ENCODE data around the gene PSMC2.

Gene PSMC2

GRCh38 chr7:103344453-103345149 is 2.8 kb upstream of the PSMC2 start, which contains the start of gene DNAJC2:
TSS of gene DNAJC2 (minus strand) at chr7:103344767. CDS start at chr7:103344622, 145 bp downstream.
- Mint-ChIP-seq H3K9me3 (no peaks in the 10 kb centered on the region), H3K36me3 (ENCODE audit: low read depth) (peaks cover 27% of the 10 kb centered on the region), H3K27me3 (ENCODE audit: low read depth) (no peaks in the 10 kb centered on the region), H3K4me1 (ENCODE audit: low read depth) (peaks cover 47% of the 10 kb centered on the region), H3K27ac (peak within 1 kb of the TSS; percentile 93), H3K4me3 (peak within 1 kb of the TSS; percentile 97)

- Mint-ChIP-seq H3K4me1 (ENCODE audit: low read depth) (peaks cover 44% of the 10 kb centered on the region), H3K4me3 (peak overlapping the region; percentile 46), H3K36me3 (ENCODE audit: low read depth) (peaks cover 23% of the 10 kb centered on the region), H3K9me3 (no peaks in the 10 kb centered on the region), H3K27me3 (ENCODE audit: low read depth) (no peaks in the 10 kb centered on the region), H3K27ac (peak overlapping the region; percentile 1)
These were observed 1.0 kb upstream of the PSMC2 start for GRCh38 chr7:103346396-103346795.

GRCh38 chr7:103348452-103348851 is 1.0 kb downstream of the PSMC2 start:
- no peaks in the 10 kb centered on the region for H3K27me3 Mint-ChIP-seq (ENCODE audit: low read depth)
- peaks cover 43% of the 10 kb centered on the region for H3K4me1 Mint-ChIP-seq (ENCODE audit: low read depth)
- H3K4me3 Mint-ChIP-seq = peak overlapping the region; percentile 98
- peak overlapping the region; percentile 77 for H3K27ac Mint-ChIP-seq
- H3K9me3 Mint-ChIP-seq = no peaks in the 10 kb centered on the region
- peaks cover 29% of the 10 kb centered on the region for H3K36me3 Mint-ChIP-seq (ENCODE audit: low read depth)

GRCh38 chr7:103348959-103349358 is 1.5 kb downstream of the PSMC2 start:
- Mint-ChIP-seq H3K27me3 (ENCODE audit: low read depth) (no peaks in the 10 kb centered on the region), H3K27ac (peak overlapping the region; percentile 53), H3K9me3 (no peaks in the 10 kb centered on the region), H3K4me3 (peak overlapping the region; percentile 98), H3K4me1 (ENCODE audit: low read depth) (peaks cover 43% of the 10 kb centered on the region), H3K36me3 (ENCODE audit: low read depth) (peaks cover 29% of the 10 kb centered on the region)

DNA sequence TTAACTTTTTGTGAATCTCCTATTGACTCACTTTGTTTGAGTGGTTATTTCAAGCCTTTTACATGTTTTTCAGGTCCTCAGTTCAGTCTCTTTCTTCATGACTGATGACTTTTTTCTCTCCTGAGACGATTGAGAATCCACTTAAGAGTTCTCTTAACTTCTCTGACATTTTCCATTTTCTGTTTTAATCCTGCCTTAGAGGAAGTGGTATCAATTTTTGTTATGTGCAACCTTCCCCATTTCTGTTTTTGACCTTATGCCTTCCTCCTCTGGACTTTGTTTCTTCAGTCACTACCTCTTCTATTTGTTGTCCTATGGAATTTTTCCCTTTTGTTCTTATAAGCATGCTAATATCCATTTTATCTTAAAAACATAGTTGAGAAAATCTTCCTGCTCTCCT is 2.4 kb downstream of the PSMC2 start:
- Mint-ChIP-seq H3K27me3 (ENCODE audit: low read depth) (no peaks in the 10 kb centered on the region), H3K27ac (peak overlapping the region; percentile 61), H3K4me1 (ENCODE audit: low read depth) (peaks cover 40% of the 10 kb centered on the region), H3K36me3 (ENCODE audit: low read depth) (peaks cover 32% of the 10 kb centered on the region), H3K9me3 (no peaks in the 10 kb centered on the region), H3K4me3 (peak overlapping the region; percentile 85)

- Mint-ChIP-seq H3K27me3 (ENCODE audit: low read depth) (no peaks in the 10 kb centered on the region), H3K27ac (no peak overlapping the region), H3K4me3 (no peak overlapping the region), H3K9me3 (no peaks in the 10 kb centered on the region), H3K36me3 (ENCODE audit: low read depth) (peaks cover 37% of the 10 kb centered on the region), H3K4me1 (ENCODE audit: low read depth) (no peaks in the 10 kb centered on the region)
These were observed 22.0 kb downstream of the PSMC2 start for GRCh38 chr7:103369432-103369831.

DNA sequence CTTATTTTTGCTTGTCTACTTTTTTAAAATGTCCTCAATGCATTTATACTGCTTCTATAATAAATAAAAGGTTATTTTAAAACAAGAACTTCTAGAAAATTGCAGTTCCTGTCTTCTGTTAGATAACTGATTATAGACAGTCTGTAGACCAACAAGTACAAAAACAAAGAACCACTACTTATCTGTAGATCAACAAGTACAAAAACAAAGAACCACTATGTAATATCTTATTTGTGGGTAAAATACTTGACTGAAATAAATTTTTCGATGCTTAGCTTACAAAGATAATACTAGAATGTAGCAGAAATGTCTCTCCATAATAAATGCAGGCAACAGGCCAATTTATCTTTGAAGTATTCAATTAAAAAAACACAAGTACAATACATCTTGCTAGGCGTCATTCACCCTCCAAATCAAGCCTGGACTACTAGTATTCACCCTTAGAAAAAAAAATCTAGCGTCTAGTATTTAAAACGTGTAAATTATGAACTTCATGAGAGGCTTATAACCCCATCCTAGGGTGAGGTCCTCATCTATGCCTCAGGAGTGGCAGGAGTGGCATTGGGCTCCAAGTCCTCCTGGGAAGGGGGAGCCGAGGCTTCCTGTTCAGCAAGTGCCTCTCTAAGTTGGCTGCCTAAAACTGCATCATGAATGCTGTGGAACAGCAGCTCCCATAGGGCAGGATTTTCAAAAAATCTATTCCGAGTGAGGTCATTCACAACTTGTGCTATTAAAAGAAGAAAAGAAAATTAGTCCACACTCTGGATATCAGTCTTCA is 26.6 kb downstream of the PSMC2 start:
- no peaks in the 10 kb centered on the region for H3K4me1 Mint-ChIP-seq (ENCODE audit: low read depth)
- H3K27me3 Mint-ChIP-seq (ENCODE audit: low read depth) = peaks cover 9% of the 10 kb centered on the region
- H3K36me3 Mint-ChIP-seq (ENCODE audit: low read depth) = peaks cover 14% of the 10 kb centered on the region
- no peak overlapping the region for H3K4me3 Mint-ChIP-seq
- H3K27ac Mint-ChIP-seq = no peak overlapping the region
- H3K9me3 Mint-ChIP-seq = no peaks in the 10 kb centered on the region

DNA sequence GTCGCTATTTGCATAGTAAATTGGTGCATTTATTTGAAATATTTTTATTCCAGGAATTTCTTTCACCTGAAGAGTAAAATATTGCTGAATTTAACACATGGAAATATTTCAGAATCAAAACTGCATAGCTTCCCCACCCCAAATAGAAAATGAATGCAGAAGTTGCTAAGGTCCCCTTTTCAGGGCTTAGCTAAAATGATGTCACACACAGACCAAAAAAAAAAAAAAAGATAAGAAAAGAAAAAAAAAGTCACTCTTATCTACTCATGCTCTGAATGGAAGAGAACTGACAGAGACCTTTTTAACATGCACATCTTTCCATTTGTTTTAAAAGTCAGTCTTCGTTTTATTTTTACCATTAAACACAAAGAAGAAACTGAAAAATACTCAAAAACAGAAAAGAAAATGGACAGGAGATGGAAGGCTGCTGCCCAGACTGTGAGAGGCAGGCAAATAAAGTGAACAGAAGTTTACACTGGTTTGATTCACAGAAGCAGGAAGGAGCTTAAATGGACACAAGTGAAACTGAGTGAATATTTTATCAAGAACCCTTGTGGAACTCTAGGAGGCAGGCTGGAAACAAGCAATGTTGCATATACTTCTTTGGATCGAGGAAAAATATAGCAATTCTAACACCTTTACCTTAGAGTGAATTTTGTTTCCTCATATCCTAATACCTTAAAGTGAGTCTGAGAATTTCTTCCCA is 32.0 kb downstream of the PSMC2 start:
- Mint-ChIP-seq H3K27me3 (ENCODE audit: low read depth) (peaks cover 12% of the 10 kb centered on the region), H3K4me3 (no peak overlapping the region), H3K4me1 (ENCODE audit: low read depth) (no peaks in the 10 kb centered on the region), H3K9me3 (no peaks in the 10 kb centered on the region), H3K27ac (no peak overlapping the region), H3K36me3 (ENCODE audit: low read depth) (no peaks in the 10 kb centered on the region)

GRCh38 chr7:103380395-103381191 is 33.1 kb downstream of the PSMC2 start:
- no peaks in the 10 kb centered on the region for H3K36me3 Mint-ChIP-seq (ENCODE audit: low read depth)
- no peaks in the 10 kb centered on the region for H3K4me1 Mint-ChIP-seq (ENCODE audit: low read depth)
- no peaks in the 10 kb centered on the region for H3K9me3 Mint-ChIP-seq
- H3K27ac Mint-ChIP-seq = no peak overlapping the region
- no peak overlapping the region for H3K4me3 Mint-ChIP-seq
- H3K27me3 Mint-ChIP-seq (ENCODE audit: low read depth) = peaks cover 12% of the 10 kb centered on the region

GRCh38 chr7:103381280-103382031 is 34.0 kb downstream of the PSMC2 start:
- H3K27me3 Mint-ChIP-seq (ENCODE audit: low read depth) = peaks cover 12% of the 10 kb centered on the region
- no peaks in the 10 kb centered on the region for H3K4me1 Mint-ChIP-seq (ENCODE audit: low read depth)
- no peaks in the 10 kb centered on the region for H3K36me3 Mint-ChIP-seq (ENCODE audit: low read depth)
- no peak overlapping the region for H3K4me3 Mint-ChIP-seq
- no peak overlapping the region for H3K27ac Mint-ChIP-seq
- no peaks in the 10 kb centered on the region for H3K9me3 Mint-ChIP-seq

DNA sequence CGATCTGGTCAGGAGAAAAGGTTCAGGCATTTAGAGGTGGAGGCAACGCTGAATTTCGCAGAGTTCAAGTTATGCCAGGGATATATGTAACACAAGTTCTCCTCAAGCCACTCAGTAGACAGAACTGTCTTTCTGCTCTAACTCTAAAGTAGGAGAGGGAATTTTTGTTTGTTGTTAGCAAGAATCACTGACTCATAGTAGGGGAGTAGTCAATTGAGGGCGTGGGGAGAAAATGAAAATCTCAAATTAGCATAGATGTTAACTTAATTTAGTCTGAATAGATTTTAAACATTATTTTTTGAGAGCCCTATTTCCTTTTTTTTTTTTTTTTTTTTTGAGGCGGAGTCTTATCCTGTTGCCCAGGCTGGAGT is 34.6 kb downstream of the PSMC2 start:
- H3K27me3 Mint-ChIP-seq (ENCODE audit: low read depth) = peaks cover 12% of the 10 kb centered on the region
- H3K4me3 Mint-ChIP-seq = no peak overlapping the region
- H3K36me3 Mint-ChIP-seq (ENCODE audit: low read depth) = no peaks in the 10 kb centered on the region
- H3K4me1 Mint-ChIP-seq (ENCODE audit: low read depth) = no peaks in the 10 kb centered on the region
- no peaks in the 10 kb centered on the region for H3K9me3 Mint-ChIP-seq
- no peak overlapping the region for H3K27ac Mint-ChIP-seq

DNA sequence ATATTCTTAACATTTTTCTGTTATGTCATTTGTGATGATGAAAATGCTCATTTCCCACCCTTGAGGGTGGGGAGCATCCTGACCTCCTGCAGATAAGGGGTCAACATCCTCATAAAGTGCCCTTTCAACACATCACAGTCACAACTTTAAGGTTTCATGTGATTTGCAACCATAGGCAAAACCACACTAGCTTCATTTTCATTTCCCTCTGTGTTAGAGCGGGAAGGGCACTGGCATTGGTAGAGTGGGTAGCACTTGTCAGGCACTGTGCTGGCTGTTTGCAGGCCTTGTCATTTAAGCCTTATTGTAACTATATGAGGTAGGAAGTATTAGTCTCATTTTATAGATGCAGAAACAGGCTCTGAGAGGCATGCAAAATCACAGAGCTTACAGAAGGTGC is 39.8 kb downstream of the PSMC2 start:
- no peak overlapping the region for H3K4me3 Mint-ChIP-seq
- H3K27ac Mint-ChIP-seq = no peak overlapping the region
- H3K9me3 Mint-ChIP-seq = no peaks in the 10 kb centered on the region
- no peaks in the 10 kb centered on the region for H3K36me3 Mint-ChIP-seq (ENCODE audit: low read depth)
- H3K27me3 Mint-ChIP-seq (ENCODE audit: low read depth) = no peaks in the 10 kb centered on the region
- H3K4me1 Mint-ChIP-seq (ENCODE audit: low read depth) = no peaks in the 10 kb centered on the region

DNA sequence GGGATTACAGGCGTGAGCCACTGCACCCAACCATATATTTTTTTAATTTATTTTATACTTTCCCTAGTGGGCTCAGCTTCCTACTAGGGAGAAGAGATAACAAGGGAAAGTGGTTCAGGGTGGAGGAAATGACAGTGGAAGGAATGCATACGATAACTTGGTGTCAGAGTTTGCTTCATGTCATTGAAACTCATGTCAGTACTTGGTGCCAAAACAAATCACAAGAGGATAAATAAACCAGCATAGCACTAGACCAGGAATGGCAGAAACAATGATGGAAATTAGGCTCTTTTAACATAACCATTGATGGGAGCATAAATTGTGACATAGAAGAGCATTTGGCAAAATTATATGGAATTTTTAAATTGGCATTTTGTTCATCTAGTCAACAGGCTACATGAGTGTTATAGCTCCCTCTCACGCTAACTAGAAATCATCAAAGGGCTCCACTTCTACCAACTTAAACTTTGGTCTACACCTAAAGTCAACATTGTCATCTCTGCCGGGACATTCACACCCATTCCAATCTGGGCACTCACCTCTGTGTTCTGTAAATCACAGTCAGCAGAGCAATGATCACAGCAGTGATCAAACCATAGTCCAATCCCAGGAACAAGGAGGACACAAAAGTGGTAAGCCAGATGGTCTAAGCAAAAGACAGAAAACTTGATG is 41.2 kb downstream of the PSMC2 start:
- H3K9me3 Mint-ChIP-seq = no peaks in the 10 kb centered on the region
- no peaks in the 10 kb centered on the region for H3K27me3 Mint-ChIP-seq (ENCODE audit: low read depth)
- H3K4me1 Mint-ChIP-seq (ENCODE audit: low read depth) = no peaks in the 10 kb centered on the region
- H3K27ac Mint-ChIP-seq = no peak overlapping the region
- H3K36me3 Mint-ChIP-seq (ENCODE audit: low read depth) = no peaks in the 10 kb centered on the region
- no peak overlapping the region for H3K4me3 Mint-ChIP-seq
